Measurements from ENCODE around the gene DGKG. TPM values are rescaled to one million over a fixed set of nuclear protein-coding genes. Genes with fewer than 3 reads are reported as not detected.

The DGKG gene
- total and polyA plus RNA-seq, 4 donors: 0.84 to 7.8 (median 1.7) TPM

- no peak for DNase-seq (ENCODE audit: low spot score)
- Histone ChIP-seq H3K27ac (ENCODE audit: low read depth in 1 of 2, low read length in 2 of 2) (no peak overlapping the region), H3K9me3 (ENCODE audit: control insufficient read depth in 4 of 4, low read length in 3 of 4) (no peaks in the 10 kb centered on the region), H3K4me1 (ENCODE audit: control insufficient read depth in 4 of 4, insufficient read depth in 4 of 4, low read length in 3 of 4) (no peaks in the 10 kb centered on the region), H3K4me3 (ENCODE audit: low read depth in 1 of 3, low read length in 3 of 3) (no peak overlapping the region), H3K9ac (ENCODE audit: low read depth in 1 of 2, low read length in 2 of 2) (no peak overlapping the region), H3K36me3 (ENCODE audit: control insufficient read depth in 4 of 4, insufficient read depth in 3 of 4, low read depth in 1 of 4, low read length in 3 of 4) (no peaks in the 10 kb centered on the region), H3K27me3 (ENCODE audit: control insufficient read depth in 4 of 4, insufficient read depth in 4 of 4, low read length in 3 of 4) (peaks cover 0 to 5% (median 0%) of the 10 kb centered on the region in 4 donors)
- WGBS: 38% methylated on average over 2 of the region's 2 CpGs
- TF ChIP-seq REST (IDR thresholded peaks at IDR 0.05) (no peak), ATF3 (IDR thresholded peaks at IDR 0.05) (no peak), FOXA1 (IDR thresholded peaks at IDR 0.05) (no peak), ZBTB33 (IDR thresholded peaks at IDR 0.05) (no peak), GABPA (IDR thresholded peaks at IDR 0.05 in 1 of 2, conservative IDR thresholded peaks at IDR 0.05 in 1 of 2) (no peak), JUND (IDR thresholded peaks at IDR 0.05) (no peak), YY1 (IDR thresholded peaks at IDR 0.05) (no peak), EGR1 (IDR thresholded peaks at IDR 0.05; ENCODE audit: low read depth in 2 of 2) (no peak)
Measured at GRCh38 chr3:186121968-186122367, 240.1 kb downstream of the DGKG start.

GRCh38 chr3:186121278-186121677 is 240.8 kb downstream of the DGKG start:
- Histone ChIP-seq H3K36me3 (ENCODE audit: control insufficient read depth in 4 of 4, insufficient read depth in 3 of 4, low read depth in 1 of 4, low read length in 3 of 4) (no peaks in the 10 kb centered on the region), H3K9ac (ENCODE audit: low read depth in 1 of 2, low read length in 2 of 2) (no peak overlapping the region), H3K27ac (ENCODE audit: low read depth in 1 of 2, low read length in 2 of 2) (no peak overlapping the region), H3K4me3 (ENCODE audit: low read depth in 1 of 3, low read length in 3 of 3) (no peak overlapping the region), H3K9me3 (ENCODE audit: control insufficient read depth in 4 of 4, low read length in 3 of 4) (no peaks in the 10 kb centered on the region), H3K4me1 (ENCODE audit: control insufficient read depth in 4 of 4, insufficient read depth in 4 of 4, low read length in 3 of 4) (no peaks in the 10 kb centered on the region), H3K27me3 (ENCODE audit: control insufficient read depth in 4 of 4, insufficient read depth in 4 of 4, low read length in 3 of 4) (peaks cover 0 to 5% (median 0%) of the 10 kb centered on the region in 4 donors)
- WGBS: 79% methylated on average over 6 of the region's 6 CpGs
- TF ChIP-seq JUND (IDR thresholded peaks at IDR 0.05) (no peak), RXRA (IDR thresholded peaks at IDR 0.05) (no peak), ZBTB33 (IDR thresholded peaks at IDR 0.05) (no peak), MAX (IDR thresholded peaks at IDR 0.05) (no peak)
- DNase-seq (ENCODE audit: low spot score): no peak

Data from liver (tissue), 9 donors.